Mucosa of rectum (tissue), 2 donors: Measurements from ENCODE around the gene RAVER1.
"Not testable (repeated sequence)": the region's sequence is repeated elsewhere in the genome, so short reads cannot be mapped to it uniquely, and the experiment has no call there.

ENCODE experiments used
- H3K27ac ChIP-seq, 2 donors: one replicate each; pipeline ENCODE4 v1.7.0; 2013; ENCODE audit warnings: inconsistent platforms in 2 of 2, low read depth in 2 of 2, low read length in 2 of 2
- H3K27me3 ChIP-seq, 2 donors: one replicate each; pipeline ENCODE4 v1.7.0; 2013; ENCODE audit warnings: low read length in 2 of 2; ENCODE audit not compliant: control insufficient read depth in 2 of 2, insufficient read depth in 2 of 2
- H3K36me3 ChIP-seq, 2 donors: one replicate each; pipeline ENCODE4 v1.7.0; 2013; ENCODE audit warnings: low read length in 2 of 2; ENCODE audit not compliant: control insufficient read depth in 2 of 2, insufficient read depth in 2 of 2
- H3K4me1 ChIP-seq, 2 donors: one replicate each; pipeline ENCODE4 v1.7.0; 2013; ENCODE audit warnings: low read length in 2 of 2, mild to moderate bottlenecking in 1 of 2; ENCODE audit not compliant: control insufficient read depth in 2 of 2, insufficient read depth in 2 of 2
- H3K4me3 ChIP-seq, 2 donors: one replicate each; pipeline ENCODE4 v1.7.0; 2013; ENCODE audit warnings: low read length in 2 of 2
- H3K9ac ChIP-seq, 2 donors: one replicate each; pipeline ENCODE4 v1.7.0; 2013; ENCODE audit warnings: low read length in 2 of 2, low read depth in 1 of 2, mild to moderate bottlenecking in 1 of 2
- H3K9me3 ChIP-seq, 2 donors: one replicate each; pipeline ENCODE4 v1.7.0; 2013; ENCODE audit warnings: low read length in 2 of 2; ENCODE audit not compliant: control insufficient read depth in 2 of 2
- donor health status: healthy.
- donor health status: Normal muscosa, but diverticular disease.

RAVER1 gene

GRCh38 chr19:10332965-10333757 lies at the start of gene RAVER1:
TSS of gene RAVER1 (minus strand) at chr19:10333529. CDS start at chr19:10333507, 22 bp downstream.
- Histone ChIP-seq H3K27me3 (no peaks in the 10 kb centered on the region), H3K4me1 (peaks cover 23 to 25% of the 10 kb centered on the region in 2 donors), H3K9ac (peak within 1 kb of the TSS; percentile 72 to 84), H3K9me3 (no peaks in the 10 kb centered on the region), H3K4me3 (peak within 1 kb of the TSS; percentile 87 to 95), H3K27ac (peak within 1 kb of the TSS; percentile 85 to 89), H3K36me3 (peaks cover 19 to 22% of the 10 kb centered on the region in 2 donors)

- H3K27ac ChIP-seq, H3K36me3 ChIP-seq, H3K9ac ChIP-seq, H3K27me3 ChIP-seq, H3K9me3 ChIP-seq, H3K4me3 ChIP-seq: not testable (repeated sequence)
- H3K4me1 ChIP-seq: peaks cover 10 to 12% of the 10 kb centered on the region in 2 donors
Observed at GRCh38 chr19:10383223-10383499, 49.8 kb upstream of the RAVER1 start.

GRCh38 chr19:10380313-10381102 lies 47.2 kb upstream of the RAVER1 start, which contains the start of gene TYK2:
TSS of gene TYK2 (minus strand) at chr19:10380572. CDS start at chr19:10378406, 2,166 bp downstream.
- no peaks in the 10 kb centered on the region for H3K9me3 ChIP-seq
- H3K36me3 ChIP-seq: peaks cover 0 to 8% of the 10 kb centered on the region in 2 donors
- H3K27me3 ChIP-seq: no peaks in the 10 kb centered on the region
- H3K27ac ChIP-seq: peak within 1 kb of the TSS; percentile 72 to 86
- H3K4me1 ChIP-seq: peaks cover 10 to 12% of the 10 kb centered on the region in 2 donors
- peak within 1 kb of the TSS; percentile 94 for H3K9ac ChIP-seq
- H3K4me3 ChIP-seq: peak within 1 kb of the TSS; percentile 87 to 97

GRCh38 chr19:10379880-10380312 lies 46.6 kb upstream of the RAVER1 start:
- peak overlapping the region; percentile 87 to 97 for H3K4me3 ChIP-seq
- no peaks in the 10 kb centered on the region for H3K27me3 ChIP-seq
- peak overlapping the region; percentile 72 to 86 for H3K27ac ChIP-seq
- peaks cover 1 to 12% of the 10 kb centered on the region in 2 donors for H3K36me3 ChIP-seq
- H3K9me3 ChIP-seq: no peaks in the 10 kb centered on the region
- peak overlapping the region; percentile 90 to 94 for H3K9ac ChIP-seq
- H3K4me1 ChIP-seq: peaks cover 10 to 12% of the 10 kb centered on the region in 2 donors

GRCh38 chr19:10378124-10378523 lies 44.8 kb upstream of the RAVER1 start:
- no peaks in the 10 kb centered on the region for H3K27me3 ChIP-seq
- H3K4me3 ChIP-seq: no peak overlapping the region
- no peak overlapping the region for H3K27ac ChIP-seq
- no peaks in the 10 kb centered on the region for H3K9me3 ChIP-seq
- H3K9ac ChIP-seq: no peak overlapping the region
- peaks cover 10 to 12% of the 10 kb centered on the region in 2 donors for H3K4me1 ChIP-seq
- H3K36me3 ChIP-seq: peaks cover 3 to 17% of the 10 kb centered on the region in 2 donors

GRCh38 chr19:10377140-10377640 lies 43.9 kb upstream of the RAVER1 start:
- H3K27ac ChIP-seq, H3K9me3 ChIP-seq, H3K27me3 ChIP-seq, H3K9ac ChIP-seq, H3K4me3 ChIP-seq: not testable (repeated sequence)
- Histone ChIP-seq H3K36me3 (peaks cover 3 to 17% of the 10 kb centered on the region in 2 donors), H3K4me1 (peaks cover 10 to 12% of the 10 kb centered on the region in 2 donors)

GRCh38 chr19:10374931-10375330 lies 41.6 kb upstream of the RAVER1 start:
- no peak overlapping the region for H3K4me3 ChIP-seq
- H3K9ac ChIP-seq: no peak overlapping the region
- no peaks in the 10 kb centered on the region for H3K27me3 ChIP-seq
- H3K9me3 ChIP-seq: no peaks in the 10 kb centered on the region
- peaks cover 7 to 17% of the 10 kb centered on the region in 2 donors for H3K36me3 ChIP-seq
- peaks cover 5 to 6% of the 10 kb centered on the region in 2 donors for H3K4me1 ChIP-seq
- no peak overlapping the region for H3K27ac ChIP-seq

- H3K9me3 ChIP-seq: no peaks in the 10 kb centered on the region
- H3K36me3 ChIP-seq: peaks cover 19 to 28% of the 10 kb centered on the region in 2 donors
- no peaks in the 10 kb centered on the region for H3K4me1 ChIP-seq
- H3K27ac ChIP-seq: no peak overlapping the region
- H3K27me3 ChIP-seq: no peaks in the 10 kb centered on the region
- no peak overlapping the region for H3K4me3 ChIP-seq
- H3K9ac ChIP-seq: no peak overlapping the region
Observed at GRCh38 chr19:10372690-10373089, 39.4 kb upstream of the RAVER1 start.

- H3K9me3 ChIP-seq: no peaks in the 10 kb centered on the region
- H3K27me3 ChIP-seq: no peaks in the 10 kb centered on the region
- no peak overlapping the region for H3K4me3 ChIP-seq
- H3K4me1 ChIP-seq: no peaks in the 10 kb centered on the region
- H3K27ac ChIP-seq: no peak overlapping the region
- H3K36me3 ChIP-seq: peaks cover 39 to 52% of the 10 kb centered on the region in 2 donors
- no peak overlapping the region for H3K9ac ChIP-seq
Observed at GRCh38 chr19:10368101-10368803, 34.9 kb upstream of the RAVER1 start.
